Forelimb muscle (tissue), 1 donor: ENCODE results near the gene SMG5. TPM values are rescaled to one million over a fixed set of nuclear protein-coding genes. Genes with fewer than 3 reads are reported as not detected.
"Not testable (repeated sequence)": the region's sequence is repeated elsewhere in the genome, so short reads cannot be mapped to it uniquely, and the experiment has no call there.

Experiments
- DNase-seq: peaks from one replicate; pipeline ENCODE4 v3.0.0-alpha.2; 2013; ENCODE audit warnings: low read depth
- polyA plus RNA-seq: library from polyadenylated mRNA; unstranded; fragments of 120-200 nt; gene quantifications from one replicate; pipeline ENCODE4 v1.2.1, GENCODE V29; 2013; ENCODE audit not compliant: insufficient read length

Gene SMG5
- polyA plus RNA-seq, 1 donor: 53.3 TPM

- no peak for DNase-seq
Observed at GRCh38 chr1:156245451-156246232, 37.0 kb downstream of the SMG5 start.

GRCh38 chr1:156244712-156245111, 37.9 kb downstream of the SMG5 start:
- DNase-seq: no peak

- DNase-seq: no peak
Observed at GRCh38 chr1:156244126-156244525, 38.5 kb downstream of the SMG5 start.

GRCh38 chr1:156242738-156243137, 39.9 kb downstream of the SMG5 start:
- no peak for DNase-seq

- no peak for DNase-seq
Observed at GRCh38 chr1:156241926-156242325, 40.7 kb downstream of the SMG5 start, which contains the start of gene BGLAP. BGLAP (plus strand) TSS chr1:156242184; CDS start chr1:156242232, 48 bp downstream.

- DNase-seq: no peak
Observed at GRCh38 chr1:156241311-156241811, 41.3 kb downstream of the SMG5 start.

- no peak for DNase-seq
Observed at GRCh38 chr1:156238248-156238647, 44.4 kb downstream of the SMG5 start.

GRCh38 chr1:156236164-156236563, 46.5 kb downstream of the SMG5 start:
- no peak for DNase-seq

GRCh38 chr1:156233426-156234127, 49.0 kb downstream of the SMG5 start:
- DNase-seq: no peak

- DNase-seq: no peak
Observed at GRCh38 chr1:156232201-156232894, 50.3 kb downstream of the SMG5 start.

GRCh38 chr1:156230473-156230837, 52.2 kb downstream of the SMG5 start:
- DNase-seq: peak; percentile 56

GRCh38 chr1:156229809-156230472, 52.7 kb downstream of the SMG5 start:
- DNase-seq: no peak

GRCh38 chr1:156228501-156228900, 54.1 kb downstream of the SMG5 start:
- DNase-seq: no peak

- DNase-seq: no peak
Observed at GRCh38 chr1:156226782-156227181, 55.8 kb downstream of the SMG5 start.

- DNase-seq: no peak
Observed at GRCh38 chr1:156226116-156226538, 56.5 kb downstream of the SMG5 start.

GRCh38 chr1:156225677-156226014, 57.0 kb downstream of the SMG5 start:
- DNase-seq: no peak

GRCh38 chr1:156221986-156222692, 60.5 kb downstream of the SMG5 start:
- no peak for DNase-seq

GRCh38 chr1:156220226-156220625, 62.4 kb downstream of the SMG5 start:
- no peak for DNase-seq

- DNase-seq: no peak
Observed at GRCh38 chr1:156217871-156218270, 64.8 kb downstream of the SMG5 start.

- not testable (repeated sequence) for DNase-seq
Observed at GRCh38 chr1:156216361-156217086, 66.1 kb downstream of the SMG5 start.
